RWPE1 (cell line): ENCODE measurements around the gene RAB31.

Source experiments
- CTCF ChIA-PET: fragments of 350-600 bp; sonication (Branson Sonifier 250); formaldehyde crosslinking; extraction: SDS; loops from one replicate; lab custom pipeline; 2021; lab: Yijun Ruan, JAX
- POLR2A ChIA-PET: fragments of 400-600 bp; formaldehyde crosslinking; extraction: SDS; loops from one replicate; lab custom pipeline; 2020; ENCODE audit warnings: antibody characterized with exemption; ENCODE audit not compliant: low non-redundant PET; lab: Yijun Ruan, JAX
- DNase-seq: peaks from one replicate; pipeline ENCODE4 v3.0.0; 2012; ENCODE audit warnings: low spot score
- H3K27ac ChIP-seq: fragments of 450-650 bp; 2 replicates; pipeline ENCODE4 v1.5.1; 2017
- CTCF ChIP-seq: fragments of 450-650 bp; conservative IDR thresholded peaks from 2 replicates; pipeline ENCODE4 v1.5.1; 2017; ENCODE audit warnings: low read depth, mild to moderate bottlenecking

RAB31 gene

GRCh38 chr18:9818423-9818734 is 110.3 kb downstream of the RAB31 start:
- no peak for TF ChIP-seq CTCF
- no peak for DNase-seq
- ChIA-PET CTCF (interaction anchor here (0.5 kb wide), 1 partner anchor 9 kb away, joined by 6 read pairs; no protein-coding TSS in a partner anchor), POLR2A (no interaction called here)
- H3K27ac ChIP-seq: no peak overlapping the region

- TF ChIP-seq CTCF: no peak
- POLR2A ChIA-PET: no interaction called here
- DNase-seq: no peak
These were observed 112.0 kb downstream of the RAB31 start for GRCh38 chr18:9820127-9820526.

GRCh38 chr18:9820719-9821118 is 112.6 kb downstream of the RAB31 start:
- CTCF ChIA-PET: no interaction called here
- POLR2A ChIA-PET: no interaction called here
- no peak for TF ChIP-seq CTCF
- DNase-seq: no peak
- no peak overlapping the region for H3K27ac ChIP-seq

More at GRCh38 chr18:9820127-9820526, 112.0 kb downstream of the RAB31 start:
- CTCF ChIA-PET: no interaction called here
- H3K27ac ChIP-seq: no peak overlapping the region

- CTCF ChIA-PET: no interaction called here
- no peak for TF ChIP-seq CTCF
- no peak for DNase-seq
- H3K27ac ChIP-seq: no peak overlapping the region
- POLR2A ChIA-PET: no interaction called here
These were observed 114.6 kb downstream of the RAB31 start for GRCh38 chr18:9822587-9823185.

- ChIA-PET CTCF (no interaction called here), POLR2A (interaction anchor here (0.6 kb wide), 1 partner anchor 11 kb away, joined by 3 read pairs; no protein-coding TSS in a partner anchor)
- TF ChIP-seq CTCF: no peak
- H3K27ac ChIP-seq: no peak overlapping the region; the same call in 1 of the 2 replicates
- no peak for DNase-seq
These were observed 115.8 kb downstream of the RAB31 start for GRCh38 chr18:9823805-9824473.

GRCh38 chr18:9824474-9824832 is 116.4 kb downstream of the RAB31 start:
- peak overlapping the region; percentile 82 for H3K27ac ChIP-seq
- DNase-seq: no peak
- TF ChIP-seq CTCF: no peak
- POLR2A ChIA-PET: no interaction called here
- CTCF ChIA-PET: no interaction called here
